Measurements from ENCODE around the gene USE1. TPM values are rescaled to one million over a fixed set of nuclear protein-coding genes. Genes with fewer than 3 reads are reported as not detected.

Gene USE1
- total RNA-seq, 4 donors from 2014 or later = 7.7 to 13.6 (median 11.2) TPM

DNA sequence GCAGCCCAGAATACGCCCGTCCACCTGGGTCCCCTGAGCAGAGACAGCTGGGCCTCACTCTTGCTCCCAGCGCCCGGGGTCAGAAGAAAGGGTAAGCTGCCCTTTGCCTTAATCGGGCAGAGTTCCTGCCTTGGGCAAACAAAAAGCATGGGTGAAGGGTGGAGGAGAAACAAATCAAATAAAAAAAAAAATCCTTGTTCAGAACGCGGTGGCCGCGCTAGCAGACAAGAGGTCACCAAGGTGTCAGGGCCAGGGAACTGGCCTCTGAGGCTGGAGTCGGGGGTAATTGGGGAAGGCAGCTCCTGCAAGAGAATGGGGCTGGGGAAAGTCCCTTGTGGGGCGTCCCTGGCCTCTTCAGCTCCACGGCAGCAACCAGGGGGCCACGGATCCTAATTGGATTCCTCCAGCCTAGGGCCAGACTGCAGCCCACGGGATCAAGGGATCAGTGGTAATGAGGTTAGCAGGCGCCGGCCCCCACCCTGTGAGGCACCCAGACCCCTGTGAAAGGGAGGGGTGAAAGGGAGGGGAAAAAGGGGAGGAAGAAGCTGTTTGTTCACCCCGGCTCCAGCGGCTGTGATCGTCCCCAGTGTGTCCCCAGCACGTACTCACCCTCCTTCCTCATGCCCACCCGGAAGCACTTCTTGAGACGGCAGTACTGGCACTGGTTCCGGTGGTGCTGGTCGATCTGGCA lies 25.1 kb downstream of the USE1 start:
- TF ChIP-seq POLR2A (IDR thresholded peaks at IDR 0.05) = no peak
- TF ChIP-seq, protein P1, sequence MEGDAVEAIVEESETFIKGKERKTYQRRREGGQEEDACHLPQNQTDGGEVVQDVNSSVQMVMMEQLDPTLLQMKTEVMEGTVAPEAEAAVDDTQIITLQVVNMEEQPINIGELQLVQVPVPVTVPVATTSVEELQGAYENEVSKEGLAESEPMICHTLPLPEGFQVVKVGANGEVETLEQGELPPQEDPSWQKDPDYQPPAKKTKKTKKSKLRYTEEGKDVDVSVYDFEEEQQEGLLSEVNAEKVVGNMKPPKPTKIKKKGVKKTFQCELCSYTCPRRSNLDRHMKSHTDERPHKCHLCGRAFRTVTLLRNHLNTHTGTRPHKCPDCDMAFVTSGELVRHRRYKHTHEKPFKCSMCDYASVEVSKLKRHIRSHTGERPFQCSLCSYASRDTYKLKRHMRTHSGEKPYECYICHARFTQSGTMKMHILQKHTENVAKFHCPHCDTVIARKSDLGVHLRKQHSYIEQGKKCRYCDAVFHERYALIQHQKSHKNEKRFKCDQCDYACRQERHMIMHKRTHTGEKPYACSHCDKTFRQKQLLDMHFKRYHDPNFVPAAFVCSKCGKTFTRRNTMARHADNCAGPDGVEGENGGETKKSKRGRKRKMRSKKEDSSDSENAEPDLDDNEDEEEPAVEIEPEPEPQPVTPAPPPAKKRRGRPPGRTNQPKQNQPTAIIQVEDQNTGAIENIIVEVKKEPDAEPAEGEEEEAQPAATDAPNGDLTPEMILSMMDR (IDR thresholded peaks at IDR 0.05) = no peak
- Histone ChIP-seq H3K27ac (peak overlapping the region in 3 of 4 donors; percentile 19 to 74 (median 20)), H3K36me3 (peaks cover 0 to 18% (median 0%) of the 10 kb centered on the region in 3 donors), H3K9me3 (no peaks in the 10 kb centered on the region), H3K27me3 (no peaks in the 10 kb centered on the region), H3K4me3 (peak overlapping the region in 1 of 4 donors; percentile 17), H3K4me1 (peaks cover 2 to 71% (median 8%) of the 10 kb centered on the region in 4 donors)
- no peak for DNase-seq

DNA sequence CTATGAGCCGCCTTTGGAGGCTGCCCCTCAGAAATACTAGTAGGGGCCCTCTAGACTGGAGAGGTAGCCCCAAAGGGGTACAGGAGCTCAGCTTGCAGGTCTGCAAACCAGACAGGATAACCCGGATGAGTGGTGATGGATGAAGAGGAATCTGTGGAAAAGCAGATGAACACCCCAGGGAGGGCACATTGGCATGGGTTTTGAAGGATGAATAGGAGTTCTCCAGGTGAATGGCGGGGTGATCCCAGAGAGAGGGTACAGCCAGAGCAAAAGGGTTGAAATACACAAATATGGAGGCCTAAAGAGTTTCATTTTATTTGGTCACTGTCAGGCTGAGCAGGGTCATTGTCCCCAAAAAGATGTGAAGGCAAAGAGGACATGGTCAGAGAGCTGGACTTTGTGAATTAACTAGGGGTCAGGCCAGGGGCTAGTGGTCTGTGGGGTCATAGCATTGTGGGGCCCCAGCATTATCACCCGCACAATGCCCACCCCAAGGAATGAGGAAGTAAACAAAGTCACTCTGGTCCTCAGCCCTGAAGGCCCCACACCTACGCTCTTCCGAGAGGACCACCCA lies 25.8 kb downstream of the USE1 start:
- H3K4me3 ChIP-seq = peak overlapping the region in 1 of 4 donors; percentile 17
- H3K27me3 ChIP-seq = no peaks in the 10 kb centered on the region
- no peaks in the 10 kb centered on the region for H3K9me3 ChIP-seq
- TF ChIP-seq, protein P1 (IDR thresholded peaks at IDR 0.05) = no peak
- TF ChIP-seq POLR2A (IDR thresholded peaks at IDR 0.05) = no peak
- peaks cover 0 to 18% (median 0%) of the 10 kb centered on the region in 3 donors for H3K36me3 ChIP-seq
- peak overlapping the region in 2 of 4 donors; percentile 19 to 74 for H3K27ac ChIP-seq
- no peak for DNase-seq
- H3K4me1 ChIP-seq = peaks cover 0 to 65% (median 5%) of the 10 kb centered on the region in 4 donors

DNA sequence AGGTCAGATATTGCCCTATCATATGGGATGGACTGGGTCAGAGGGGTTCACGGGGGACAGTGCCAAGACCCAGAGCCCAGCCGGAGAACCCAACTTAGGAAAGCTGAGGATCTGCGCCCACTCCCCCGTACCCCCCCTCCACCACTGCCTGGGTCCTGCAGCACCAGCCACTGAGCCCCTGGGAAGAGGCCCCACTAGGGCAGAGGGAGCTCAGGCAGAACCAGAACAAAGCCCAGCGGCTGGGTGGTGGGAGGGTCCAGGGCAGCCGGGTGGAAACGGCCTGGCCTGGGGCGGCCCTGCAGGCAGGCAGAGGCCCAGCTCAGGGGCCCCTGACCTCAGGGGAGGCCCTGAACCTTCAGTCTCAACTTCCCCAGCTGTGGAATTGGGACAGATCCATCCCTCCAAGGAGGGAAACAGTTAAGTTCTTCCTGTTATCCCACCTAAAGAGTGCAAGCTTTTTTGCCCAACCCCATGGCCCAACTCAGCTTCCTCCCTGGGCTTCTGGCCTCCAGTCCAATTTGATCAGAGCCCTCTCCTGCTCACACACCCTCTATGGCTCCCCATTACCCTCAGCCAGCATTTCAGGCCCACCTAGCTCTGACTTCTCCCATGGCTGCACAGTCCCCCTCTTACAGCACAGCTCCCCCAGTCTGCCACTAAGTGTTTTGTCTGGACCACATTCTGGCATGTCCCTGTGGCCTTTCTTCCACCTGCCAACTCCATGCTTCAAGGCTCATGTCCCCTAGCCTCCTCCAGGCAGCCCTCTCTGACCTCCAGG lies 27.5 kb downstream of the USE1 start:
- Histone ChIP-seq H3K4me1 (peaks cover 5 to 64% (median 12%) of the 10 kb centered on the region in 4 donors), H3K4me3 (peak overlapping the region in 2 of 4 donors; percentile 73 to 93)
- DNase-seq = no peak

DNA sequence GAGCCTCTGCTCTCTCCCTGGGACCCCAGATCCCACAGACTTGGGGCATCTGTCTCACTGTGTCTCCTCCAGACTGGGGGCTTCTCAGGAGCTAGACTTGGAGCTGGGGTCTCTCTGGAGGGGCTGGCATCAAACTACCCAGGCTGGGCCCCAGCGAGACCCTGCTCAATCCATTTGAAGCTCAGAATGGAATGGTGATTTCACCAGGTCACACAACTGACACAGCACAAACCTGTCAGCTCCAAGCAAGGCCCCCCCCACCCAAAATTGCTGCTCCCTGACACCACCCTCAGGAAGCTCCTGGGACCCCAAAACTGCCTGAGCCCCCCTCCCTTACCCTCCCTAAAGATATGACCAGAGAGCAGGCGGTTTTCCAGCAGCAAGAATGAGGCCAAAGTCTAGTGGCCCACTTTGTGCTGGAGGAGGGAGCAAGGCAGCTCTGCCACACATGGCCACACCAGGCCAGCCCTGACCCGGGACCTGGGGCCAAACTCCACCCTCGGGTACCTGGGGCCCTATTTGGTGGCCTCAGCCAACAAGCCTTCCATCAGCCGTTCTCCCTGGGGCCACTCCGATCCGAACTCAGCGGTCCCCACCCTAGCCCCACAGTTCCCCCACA lies 28.2 kb downstream of the USE1 start:
- TF ChIP-seq POLR2A (IDR thresholded peaks at IDR 0.05) = peak in 1 of 2 donors; percentile 33
- TF ChIP-seq, protein P1 (IDR thresholded peaks at IDR 0.05) = no peak
- H3K4me1 ChIP-seq = peaks cover 5 to 64% (median 12%) of the 10 kb centered on the region in 4 donors
- H3K27ac ChIP-seq = peak overlapping the region; percentile 71 to 92 (median 85)
- no peaks in the 10 kb centered on the region for H3K27me3 ChIP-seq
- peak overlapping the region; percentile 57 to 93 (median 74) for H3K4me3 ChIP-seq
- peaks cover 0 to 11% (median 0%) of the 10 kb centered on the region in 3 donors for H3K36me3 ChIP-seq
- no peaks in the 10 kb centered on the region for H3K9me3 ChIP-seq
- DNase-seq = peak in 2 of 3 donors; percentile 77 to 80

More for the DNA sequence above, 27.5 kb downstream of the USE1 start:
- Histone ChIP-seq H3K27ac (peak overlapping the region in 3 of 4 donors; percentile 71 to 92 (median 79)), H3K9me3 (no peaks in the 10 kb centered on the region), H3K36me3 (peaks cover 0 to 17% (median 0%) of the 10 kb centered on the region in 3 donors), H3K27me3 (no peaks in the 10 kb centered on the region)
- TF ChIP-seq POLR2A (IDR thresholded peaks at IDR 0.05) = no peak
- TF ChIP-seq, protein P1 (IDR thresholded peaks at IDR 0.05) = no peak
